Lung (tissue), 12 donors: Measurements from ENCODE around the gene DPP6. TPM values are rescaled to one million over a fixed set of nuclear protein-coding genes. Genes with fewer than 3 reads are reported as not detected.

Experiments
- ATAC-seq: fragments of 200-7000 bp; cut with Tn5 transposase; one replicate; pipeline ENCODE4 v1.9.1; 2020; ENCODE audit warnings: moderate number of reproducible peaks; ENCODE audit not compliant: insufficient read depth, low FRiP score
- DNase-seq, 3 donors: peaks; one replicate each; pipeline ENCODE4 v3.0.0-alpha.2; 2013 to 2017
- H3K27ac ChIP-seq, 2 donors: one replicate each; pipeline ENCODE4 v1.5.1; 2013; ENCODE audit warnings: mild to moderate bottlenecking in 2 of 2, moderate library complexity in 2 of 2, control low read depth in 1 of 2, inconsistent platforms in 1 of 2, low read depth in 1 of 2, low read length in 1 of 2
- H3K27me3 ChIP-seq, 3 donors: one replicate each; pipeline ENCODE4 v1.5.1; 2013; ENCODE audit warnings: low read length in 2 of 3; ENCODE audit not compliant: control insufficient read depth in 3 of 3, insufficient read depth in 3 of 3
- H3K36me3 ChIP-seq, 4 donors: one replicate each; pipeline ENCODE4 v1.5.1; 2013; ENCODE audit warnings: low read length in 4 of 4, mild to moderate bottlenecking in 1 of 4, moderate library complexity in 1 of 4; ENCODE audit not compliant: control insufficient read depth in 4 of 4, insufficient read depth in 4 of 4
- H3K4me1 ChIP-seq, 5 donors: one replicate each; pipeline ENCODE4 v1.5.1; 2013; ENCODE audit warnings: low read length in 5 of 5, mild to moderate bottlenecking in 2 of 5, moderate library complexity in 1 of 5; ENCODE audit not compliant: control insufficient read depth in 5 of 5, insufficient read depth in 5 of 5
- H3K4me3 ChIP-seq: one replicate; pipeline ENCODE4 v1.5.1; 2013; ENCODE audit warnings: mild to moderate bottlenecking, control low read depth, moderate library complexity
- H3K9ac ChIP-seq, 2 donors: one replicate each; pipeline ENCODE4 v1.5.1; 2013; ENCODE audit warnings: low read length in 2 of 2, control low read depth in 1 of 2; ENCODE audit not compliant: insufficient read depth in 1 of 2
- H3K9me3 ChIP-seq, 4 donors: one replicate each; pipeline ENCODE4 v1.5.1; 2013; ENCODE audit warnings: low read length in 3 of 4, mild to moderate bottlenecking in 1 of 4, moderate library complexity in 1 of 4; ENCODE audit not compliant: control insufficient read depth in 4 of 4, insufficient read depth in 3 of 4
- CTCF ChIP-seq: IDR thresholded peaks from 2 replicates; pipeline ENCODE4 v1.5.1; 2012; ENCODE audit warnings: mild to moderate bottlenecking; ENCODE audit errors: control extremely low read depth, extremely low read depth
- WGBS, 2 donors: extraction: QIAGEN DNeasy Blood & Tissue Kit; methylation state at CpG; one replicate each; pipeline ENCODE4 v1.1.7; 2013; 5-methylcytosine and 5-hydroxymethylcytosine counted together
- polyA plus RNA-seq, 2 donors: library from polyadenylated mRNA; stranded (reverse); fragments of 200-250 nt; gene quantifications; one replicate each; pipeline ENCODE4 v1.2.1, GENCODE V29; 2013
- total RNA-seq, 2 donors: library from RNA; depleted of rRNA in 1 of 2; stranded (reverse); fragments of >200 nt in 1 of 2; gene quantifications; one replicate each; pipeline ENCODE4 v1.2.1, GENCODE V29; 2014 to 2021
- donor health status: control.
- donor health status: control.
- donor health status: Bipolar disorder and iron deficiency.
- donor health status: healthy.
- donor health status: DM: yes; HTN: yes; CAD: no.

DPP6 gene
- total and polyA plus RNA-seq, 4 donors, result 0.08 to 1.3 (median 0.75) TPM

GRCh38 chr7:154843670-154844237 is 791.6 kb downstream of the DPP6 start:
- DNase-seq (no peak), ATAC-seq (no peak)
- 93 to 95% methylated on average over 5 of the region's 5 CpGs for WGBS, 2 donors
- H3K9me3 ChIP-seq, result no peaks in the 10 kb centered on the region
- no peak overlapping the region for H3K9ac ChIP-seq
- no peak overlapping the region for H3K4me3 ChIP-seq
- no peaks in the 10 kb centered on the region for H3K36me3 ChIP-seq
- no peak for TF ChIP-seq CTCF
- no peak overlapping the region for H3K27ac ChIP-seq
- H3K4me1 ChIP-seq, result peaks cover 0 to 24% (median 0%) of the 10 kb centered on the region in 5 donors
- no peaks in the 10 kb centered on the region for H3K27me3 ChIP-seq

- DNase-seq, result no peak
- no peak for ATAC-seq
- TF ChIP-seq CTCF, result no peak
- Histone ChIP-seq H3K27me3 (no peaks in the 10 kb centered on the region), H3K36me3 (no peaks in the 10 kb centered on the region), H3K9ac (no peak overlapping the region), H3K4me1 (peaks cover 0 to 24% (median 0%) of the 10 kb centered on the region in 5 donors), H3K4me3 (no peak overlapping the region), H3K27ac (no peak overlapping the region), H3K9me3 (peaks cover 0 to under 1% (median 0%) of the 10 kb centered on the region in 4 donors)
- WGBS, 2 donors, result 83 to 92% methylated on average over 5 of the region's 5 CpGs
Observed at GRCh38 chr7:154844499-154844898, 792.3 kb downstream of the DPP6 start.

GRCh38 chr7:154844955-154845354 is 792.8 kb downstream of the DPP6 start:
- Histone ChIP-seq H3K36me3 (no peaks in the 10 kb centered on the region), H3K27ac (no peak overlapping the region), H3K9me3 (peaks cover 0 to 2% (median 0%) of the 10 kb centered on the region in 4 donors), H3K27me3 (no peaks in the 10 kb centered on the region), H3K9ac (no peak overlapping the region), H3K4me1 (peaks cover 0 to 24% (median 0%) of the 10 kb centered on the region in 5 donors), H3K4me3 (no peak overlapping the region)
- TF ChIP-seq CTCF, result no peak
- DNase-seq (no peak), ATAC-seq (no peak)
- WGBS, 2 donors, result 87 to 89% methylated on average over 5 of the region's 5 CpGs

- WGBS, 2 donors, result 67 to 70% methylated on average over 2 of the region's 2 CpGs
- no peak for DNase-seq
- peaks cover 0 to 9% (median 1%) of the 10 kb centered on the region in 4 donors for H3K9me3 ChIP-seq
- no peak overlapping the region for H3K4me3 ChIP-seq
- ATAC-seq, result no peak
- H3K36me3 ChIP-seq, result no peaks in the 10 kb centered on the region
- no peaks in the 10 kb centered on the region for H3K27me3 ChIP-seq
- H3K9ac ChIP-seq, result no peak overlapping the region
- H3K27ac ChIP-seq, result no peak overlapping the region
- peaks cover 0 to 4% (median 0%) of the 10 kb centered on the region in 5 donors for H3K4me1 ChIP-seq
- TF ChIP-seq CTCF, result no peak
Observed at GRCh38 chr7:154848464-154848863, 796.3 kb downstream of the DPP6 start.
